Activated T-helper 1 cell treated with anti-CD3 and anti-CD28 coated beads, Interleukin-12 subunit alpha, Interleukin-12 subunit beta, Interleukin-2, Interleukin-4 antibody, amounts not matched to agents 30 ng/mL and 10 ng/mL and 1 ng/mL, durations not matched to agents 14 hours and 24 hours and 36 hours (primary cell): ENCODE measurements around the gene INTS15. TPM values are rescaled to one million over a fixed set of nuclear protein-coding genes. Genes with fewer than 3 reads are reported as not detected.
"Not testable (repeated sequence)": the region's sequence is repeated elsewhere in the genome, so short reads cannot be mapped to it uniquely, and the experiment has no call there.

Experiments
- DNase-seq: peaks from one replicate; pipeline ENCODE4 v3.0.0; 2021; ENCODE audit warnings: low spot score
- H3K27ac Mint-ChIP-seq: one replicate; pipeline ENCODE4 v1.8.0; 2021; ENCODE audit warnings: mild to moderate bottlenecking, mixed read lengths
- H3K27me3 Mint-ChIP-seq: one replicate; pipeline ENCODE4 v1.8.0; 2022; ENCODE audit warnings: mild to moderate bottlenecking, moderate library complexity, mixed read lengths; ENCODE audit not compliant: insufficient read depth
- H3K36me3 Mint-ChIP-seq: one replicate; pipeline ENCODE4 v1.8.0; 2021; ENCODE audit warnings: low read depth, mixed read lengths
- H3K4me1 Mint-ChIP-seq: one replicate; pipeline ENCODE4 v1.8.0; 2021; ENCODE audit warnings: low read depth, mixed read lengths
- H3K4me3 Mint-ChIP-seq: one replicate; pipeline ENCODE4 v1.8.0; 2021; ENCODE audit warnings: mild to moderate bottlenecking, moderate library complexity, mixed read lengths
- H3K9me3 Mint-ChIP-seq: one replicate; pipeline ENCODE4 v1.8.0; 2021; ENCODE audit warnings: mixed read lengths
- intact Hi-C: fragments of 100-400 bp; cut with micrococcal nuclease; formaldehyde crosslinking; loops from one replicate; pipeline ENCODE4 v1.15.1; 2024
- total RNA-seq: library from RNA; stranded (reverse); gene quantifications from 2 replicates; pipeline ENCODE4 v1.2.3, GENCODE V29; 2022

INTS15 gene
- total RNA-seq, 1 donor from 2014 or later = 44.6 TPM

DNA sequence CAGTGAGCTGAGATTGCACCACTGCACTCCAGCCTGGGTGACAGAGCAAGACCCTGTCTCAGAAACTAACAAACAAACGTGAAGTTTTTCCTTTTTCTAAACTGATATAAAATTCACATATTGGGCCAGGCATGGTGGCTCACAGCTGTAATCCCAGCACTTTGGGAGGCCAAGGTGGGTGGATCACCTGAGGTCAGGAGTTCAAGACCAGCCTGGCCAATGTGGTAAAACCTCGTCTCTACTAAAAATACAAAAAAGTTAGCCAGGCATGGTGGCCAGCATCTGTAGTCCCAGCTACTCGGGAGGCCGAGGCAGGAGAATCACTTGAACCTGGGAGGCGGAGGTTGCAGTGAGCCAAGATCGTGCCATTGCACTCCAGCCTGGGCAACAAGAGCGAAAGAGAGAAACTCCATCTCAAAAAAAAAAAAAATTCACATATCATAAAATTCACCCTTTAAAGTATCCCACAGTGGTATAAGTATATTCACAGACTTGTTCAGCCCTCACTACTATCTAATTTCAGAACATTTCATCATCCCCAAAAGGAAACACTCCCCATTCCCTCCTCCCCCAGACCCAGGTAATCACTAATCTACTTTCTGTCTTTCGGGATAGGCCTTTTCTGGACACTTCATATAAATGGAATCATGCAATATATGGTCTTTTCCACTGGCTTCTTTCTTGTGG lies 3.9 kb upstream of the INTS15 start:
- H3K9me3 Mint-ChIP-seq, intact Hi-C loops, H3K27me3 Mint-ChIP-seq, H3K27ac Mint-ChIP-seq, DNase-seq, H3K4me3 Mint-ChIP-seq, H3K4me1 Mint-ChIP-seq: not testable (repeated sequence)
- H3K36me3 Mint-ChIP-seq = peaks cover 27% of the 10 kb centered on the region

DNA sequence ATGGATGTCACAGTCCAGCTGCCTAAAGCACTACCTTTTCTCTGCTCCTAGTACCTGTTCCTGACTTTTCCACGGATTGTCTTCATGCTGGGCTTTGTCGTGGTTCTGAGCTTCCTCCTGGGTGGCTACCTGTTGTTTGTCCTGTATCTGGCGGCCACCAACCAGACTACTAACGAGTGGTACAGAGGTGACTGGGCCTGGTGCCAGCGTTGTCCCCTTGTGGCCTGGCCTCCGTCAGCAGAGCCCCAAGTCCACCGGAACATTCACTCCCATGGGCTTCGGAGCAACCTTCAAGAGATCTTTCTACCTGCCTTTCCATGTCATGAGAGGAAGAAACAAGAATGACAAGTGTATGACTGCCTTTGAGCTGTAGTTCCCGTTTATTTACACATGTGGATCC lies 1.3 kb upstream of the INTS15 start:
- Mint-ChIP-seq H3K4me1 (peaks cover 8% of the 10 kb centered on the region), H3K27me3 (no peaks in the 10 kb centered on the region), H3K36me3 (peaks cover 25% of the 10 kb centered on the region), H3K4me3 (peak overlapping the region; percentile 28), H3K9me3 (no peaks in the 10 kb centered on the region), H3K27ac (no peak overlapping the region)
- intact Hi-C loops = no loop called here
- no peak for DNase-seq

DNA sequence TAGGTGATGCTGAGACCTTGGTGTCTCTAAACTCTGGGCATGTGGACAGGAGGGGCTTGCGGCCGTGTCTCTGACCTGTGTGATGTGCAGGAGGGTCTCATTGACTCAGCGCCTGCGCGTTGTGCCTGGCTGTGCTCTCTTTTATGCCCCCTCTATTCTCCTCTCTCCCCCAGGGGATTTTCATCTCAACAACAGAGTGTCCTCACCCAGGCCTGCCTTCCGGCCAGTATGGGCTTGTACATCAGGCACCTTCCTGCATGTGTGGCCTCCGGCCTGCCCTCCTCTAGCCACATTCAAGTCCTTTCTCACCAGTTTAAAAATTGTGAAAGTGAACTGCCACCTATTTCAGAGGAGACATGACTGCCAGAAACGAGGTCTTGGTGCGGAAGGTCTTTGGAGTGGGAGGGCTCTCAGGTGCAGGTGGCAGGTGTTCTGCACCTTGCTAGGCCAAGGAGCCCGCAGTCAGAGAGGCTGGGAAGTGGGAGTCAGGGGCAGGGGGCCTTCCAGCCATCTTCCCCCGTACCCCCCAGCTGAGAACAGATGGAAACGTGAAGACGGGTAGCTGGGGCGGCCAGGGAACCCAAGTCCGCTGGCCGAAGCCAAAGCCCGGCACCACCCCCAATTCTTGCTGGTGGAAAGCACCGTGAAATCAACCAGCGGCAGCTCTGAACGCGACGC lies 531 bp upstream of the INTS15 start:
- Mint-ChIP-seq H3K4me3 (peak overlapping the region; percentile 61), H3K27ac (peak overlapping the region; percentile 85), H3K9me3 (no peaks in the 10 kb centered on the region), H3K4me1 (peaks cover 8% of the 10 kb centered on the region), H3K27me3 (no peaks in the 10 kb centered on the region), H3K36me3 (peaks cover 27% of the 10 kb centered on the region)
- no peak for DNase-seq
- intact Hi-C loops = no loop called here

DNA sequence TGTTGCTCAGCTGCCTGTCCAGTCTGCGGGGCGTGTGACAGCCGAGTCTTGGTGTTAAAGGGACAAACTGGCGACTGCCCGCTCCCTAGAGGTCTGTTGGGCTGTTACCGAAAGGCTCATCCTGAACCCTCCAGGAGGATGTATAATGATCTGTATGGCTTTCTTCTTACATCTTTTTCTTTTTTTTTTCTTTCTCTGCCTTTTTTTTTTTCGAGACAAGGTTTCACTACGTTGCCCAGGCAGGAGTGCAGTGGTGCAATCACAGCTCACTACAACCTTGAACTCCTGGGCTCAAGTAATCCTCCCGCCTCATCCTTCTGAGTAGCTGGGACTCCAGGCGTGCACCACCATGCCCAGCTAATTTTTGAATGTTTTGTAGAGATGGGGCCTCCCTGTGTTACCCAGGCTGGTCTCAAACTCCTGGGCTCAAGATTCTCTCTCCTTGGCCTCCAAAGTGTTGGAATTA lies 857 bp downstream of the INTS15 start:
- DNase-seq = no peak
- Mint-ChIP-seq H3K4me3 (peak overlapping the region; percentile 88), H3K9me3 (no peaks in the 10 kb centered on the region), H3K27ac (peak overlapping the region; percentile 81), H3K36me3 (peaks cover 24% of the 10 kb centered on the region), H3K4me1 (peaks cover 8% of the 10 kb centered on the region), H3K27me3 (no peaks in the 10 kb centered on the region)
- intact Hi-C loops = loop anchor here (1.0 to 2.0 kb wide), 5 partner anchors 13 to 267 kb away; partner anchors contain the start of genes DAGLB, ZDHHC4, ZNF12 and ZNF316

DNA sequence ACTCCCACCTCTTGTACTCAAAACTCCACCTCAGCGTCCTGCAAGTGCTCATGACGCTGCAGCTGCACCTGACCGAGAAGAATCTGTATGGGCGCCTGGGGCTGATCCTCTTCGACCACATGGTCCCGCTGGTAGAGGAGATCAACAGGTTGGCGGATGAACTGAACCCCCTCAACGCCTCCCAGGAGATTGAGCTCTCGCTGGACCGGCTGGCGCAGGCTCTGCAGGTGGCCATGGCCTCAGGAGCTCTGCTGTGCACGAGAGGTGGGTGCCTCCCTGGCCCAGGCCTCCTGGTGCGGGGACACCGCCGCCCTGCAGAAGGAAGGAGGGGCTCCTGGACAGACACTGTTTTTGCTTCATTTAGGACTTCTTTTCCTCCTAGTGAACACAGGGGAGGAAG lies 10.3 kb downstream of the INTS15 start:
- Mint-ChIP-seq H3K4me1 (no peaks in the 10 kb centered on the region), H3K36me3 (peaks cover 33% of the 10 kb centered on the region), H3K27ac (no peak overlapping the region), H3K27me3 (no peaks in the 10 kb centered on the region), H3K4me3 (no peak overlapping the region), H3K9me3 (no peaks in the 10 kb centered on the region)
- DNase-seq = no peak
- intact Hi-C loops = no loop called here

DNA sequence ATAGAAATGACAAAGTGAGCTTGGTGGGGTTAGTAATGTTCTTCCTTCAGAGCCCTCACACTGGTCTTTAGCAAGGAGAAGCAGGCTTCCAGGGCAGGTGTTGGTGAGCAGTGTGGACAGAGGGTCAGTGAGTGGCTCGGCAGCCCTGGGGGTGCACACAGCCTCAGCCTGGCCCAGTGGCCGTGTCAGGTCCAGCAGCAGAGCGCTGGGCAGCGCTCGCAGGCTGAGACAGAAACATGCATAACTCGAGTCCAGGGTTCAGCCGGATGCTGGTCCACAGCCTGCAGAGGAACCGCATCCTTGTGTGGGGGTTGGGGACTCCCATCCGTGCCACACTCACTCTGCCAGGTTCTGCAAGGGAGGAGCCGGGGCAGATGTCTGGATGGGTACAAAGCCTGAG lies 14.6 kb downstream of the INTS15 start:
- no peak for DNase-seq
- intact Hi-C loops = no loop called here
- no peaks in the 10 kb centered on the region for H3K9me3 Mint-ChIP-seq
- H3K27me3 Mint-ChIP-seq = no peaks in the 10 kb centered on the region
- no peak overlapping the region for H3K4me3 Mint-ChIP-seq
- H3K36me3 Mint-ChIP-seq = peaks cover 17% of the 10 kb centered on the region
- no peaks in the 10 kb centered on the region for H3K4me1 Mint-ChIP-seq
- H3K27ac Mint-ChIP-seq = no peak overlapping the region

DNA sequence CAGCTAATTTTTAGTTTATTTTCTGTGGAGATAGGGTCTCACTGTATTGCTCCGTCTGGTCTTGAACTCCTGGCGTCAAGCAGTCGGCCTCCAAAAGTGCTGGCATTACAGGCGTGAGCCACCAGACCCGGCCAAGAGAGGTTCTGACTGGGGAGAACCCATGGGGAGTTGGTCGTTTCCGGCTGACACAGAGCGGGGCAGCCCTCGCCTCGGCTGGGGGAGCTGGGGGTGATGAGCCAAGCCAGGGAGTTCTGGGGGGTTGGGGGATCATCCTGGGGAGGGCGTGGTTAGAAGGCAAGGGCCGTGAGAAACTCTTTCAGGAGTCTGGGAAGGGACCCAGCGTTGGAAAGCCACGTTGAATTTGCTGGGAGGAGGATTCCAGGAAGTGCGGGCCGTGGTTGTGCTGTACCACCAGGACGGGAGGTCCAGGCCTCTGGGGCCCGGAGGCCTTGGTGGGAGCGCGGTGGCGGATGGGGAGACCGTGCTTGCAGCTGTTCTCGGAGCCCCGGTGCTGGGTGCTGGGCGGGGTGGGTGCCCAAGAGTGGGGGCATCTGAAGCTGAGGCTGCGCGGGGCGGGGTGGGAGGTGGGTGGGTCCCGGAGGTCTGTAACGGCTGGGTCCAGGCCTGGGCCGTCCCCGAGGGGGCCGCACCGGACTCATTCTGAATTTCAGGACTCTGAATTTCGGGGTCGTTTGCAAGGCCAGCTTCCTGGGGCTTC lies 17.2 kb downstream of the INTS15 start:
- intact Hi-C loops = no loop called here
- H3K27ac Mint-ChIP-seq = no peak overlapping the region
- no peaks in the 10 kb centered on the region for H3K4me1 Mint-ChIP-seq
- no peaks in the 10 kb centered on the region for H3K9me3 Mint-ChIP-seq
- H3K4me3 Mint-ChIP-seq = no peak overlapping the region
- no peak for DNase-seq
- peaks cover 15% of the 10 kb centered on the region for H3K36me3 Mint-ChIP-seq
- no peaks in the 10 kb centered on the region for H3K27me3 Mint-ChIP-seq

DNA sequence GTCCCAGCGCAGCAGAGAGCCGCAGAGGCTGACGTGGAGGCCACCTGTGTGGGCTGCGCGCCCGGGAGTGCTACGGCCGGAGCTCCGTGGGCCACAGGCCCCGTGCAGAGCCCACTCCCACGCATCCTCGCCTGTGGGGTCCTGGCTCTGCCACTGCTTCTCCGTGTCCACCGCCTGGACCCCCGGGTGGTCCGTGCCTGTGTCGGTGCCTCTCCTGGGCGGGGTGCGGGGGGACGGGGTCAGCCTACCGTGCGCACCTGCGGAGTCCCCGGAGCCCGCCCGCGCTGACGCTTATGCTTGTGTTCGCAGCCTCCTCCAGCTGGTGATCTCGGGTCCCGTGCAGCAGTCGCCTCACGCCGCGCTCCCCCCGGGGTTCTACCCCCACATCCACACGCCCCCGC lies 17.8 kb downstream of the INTS15 start:
- no peak for DNase-seq
- Mint-ChIP-seq H3K4me1 (no peaks in the 10 kb centered on the region), H3K36me3 (peaks cover 10% of the 10 kb centered on the region), H3K9me3 (no peaks in the 10 kb centered on the region), H3K27ac (no peak overlapping the region), H3K4me3 (no peak overlapping the region), H3K27me3 (peaks cover 2% of the 10 kb centered on the region)
- intact Hi-C loops = no loop called here

DNA sequence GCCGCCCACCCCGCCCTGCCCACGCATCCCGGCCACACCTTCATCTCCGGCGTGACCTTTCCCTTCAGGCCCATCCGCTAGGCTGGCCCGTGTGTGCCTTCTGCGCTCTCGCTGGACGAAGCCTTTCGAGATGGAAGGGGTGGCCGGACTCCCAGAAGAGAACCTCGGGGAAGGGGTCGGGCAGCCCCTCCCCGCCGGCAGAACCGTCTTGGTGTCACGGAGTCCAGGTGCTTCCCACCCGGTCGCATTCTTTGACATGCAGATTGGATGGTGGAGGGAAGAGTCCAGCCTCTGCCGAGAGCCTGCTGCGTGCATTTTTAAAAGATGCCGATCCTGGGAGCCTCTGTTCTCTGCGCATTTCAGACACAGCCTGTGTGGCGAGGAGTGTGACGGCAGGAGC lies 18.3 kb downstream of the INTS15 start:
- intact Hi-C loops = no loop called here
- Mint-ChIP-seq H3K4me3 (no peak overlapping the region), H3K9me3 (no peaks in the 10 kb centered on the region), H3K4me1 (no peaks in the 10 kb centered on the region), H3K27ac (no peak overlapping the region), H3K27me3 (peaks cover 6% of the 10 kb centered on the region), H3K36me3 (peaks cover 10% of the 10 kb centered on the region)
- no peak for DNase-seq

DNA sequence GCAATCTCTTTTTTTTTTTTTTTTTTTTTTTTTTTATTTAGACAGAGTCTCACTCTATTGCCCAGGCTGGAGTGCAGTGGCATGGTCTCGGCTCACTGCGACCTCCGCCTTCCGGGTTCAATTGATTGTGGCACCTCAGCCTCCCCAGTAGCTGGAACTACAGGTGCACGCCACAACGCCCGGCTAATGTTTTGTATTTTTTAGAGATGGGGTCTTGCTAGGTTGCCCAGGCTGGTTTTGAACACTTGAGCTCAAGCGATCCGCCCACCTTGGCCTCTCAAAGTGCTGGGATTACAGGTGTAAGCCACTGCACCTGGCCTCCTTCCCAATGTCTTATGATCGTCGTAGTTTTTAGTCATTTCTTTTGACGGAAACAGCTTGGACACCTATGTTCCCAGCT lies 19.0 kb downstream of the INTS15 start:
- H3K9me3 Mint-ChIP-seq = no peaks in the 10 kb centered on the region
- peaks cover 12% of the 10 kb centered on the region for H3K27me3 Mint-ChIP-seq
- H3K4me1 Mint-ChIP-seq = no peaks in the 10 kb centered on the region
- H3K36me3 Mint-ChIP-seq = peaks cover 7% of the 10 kb centered on the region
- H3K27ac Mint-ChIP-seq = no peak overlapping the region
- no peak overlapping the region for H3K4me3 Mint-ChIP-seq
- DNase-seq = no peak
- intact Hi-C loops = no loop called here

DNA sequence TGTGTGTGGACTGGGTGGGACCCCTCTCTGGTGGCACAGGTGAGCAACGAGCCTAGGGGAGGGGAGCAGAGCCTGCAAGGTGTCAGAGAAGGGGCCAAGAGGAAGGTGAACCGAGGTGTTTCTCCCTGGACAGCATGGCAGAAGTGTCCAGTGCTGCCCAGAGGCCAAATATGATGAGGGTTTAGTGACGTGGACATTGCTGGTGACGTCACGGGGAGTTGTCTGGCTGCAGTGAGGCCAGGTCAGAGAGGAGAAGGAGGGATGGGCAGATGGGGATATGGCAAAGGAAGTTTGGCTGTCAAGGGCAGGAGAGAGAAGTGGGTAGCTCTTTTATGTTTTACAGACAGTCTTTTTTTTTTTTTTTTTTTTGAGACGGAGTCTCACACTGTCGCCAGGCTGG lies 23.0 kb downstream of the INTS15 start:
- Mint-ChIP-seq H3K4me3 (no peak overlapping the region), H3K36me3 (no peaks in the 10 kb centered on the region), H3K27ac (no peak overlapping the region), H3K4me1 (no peaks in the 10 kb centered on the region), H3K9me3 (no peaks in the 10 kb centered on the region), H3K27me3 (peaks cover 29% of the 10 kb centered on the region)
- intact Hi-C loops = no loop called here
- no peak for DNase-seq

DNA sequence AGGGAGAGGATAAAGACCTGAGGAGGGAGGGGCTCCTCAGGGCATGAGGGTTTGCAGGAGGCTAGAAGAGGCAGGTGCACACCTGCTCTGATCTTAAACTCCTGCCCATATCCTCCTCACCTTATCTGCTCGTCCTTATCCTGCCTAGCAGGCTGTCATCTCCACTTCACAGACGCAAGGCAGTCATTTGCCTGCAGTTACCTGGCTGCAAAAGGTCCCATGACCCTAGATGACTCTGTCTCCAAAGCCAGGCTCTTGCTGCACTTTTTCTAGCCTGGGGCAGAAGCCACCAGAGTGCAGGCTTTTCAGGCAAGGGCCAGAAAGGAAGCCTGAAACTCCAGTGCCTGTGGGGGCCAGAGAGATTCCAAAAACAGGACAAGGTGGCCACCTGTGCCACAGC lies 23.9 kb downstream of the INTS15 start:
- intact Hi-C loops = no loop called here
- Mint-ChIP-seq H3K4me3 (no peak overlapping the region), H3K9me3 (no peaks in the 10 kb centered on the region), H3K27ac (no peak overlapping the region), H3K4me1 (no peaks in the 10 kb centered on the region), H3K36me3 (no peaks in the 10 kb centered on the region), H3K27me3 (peaks cover 35% of the 10 kb centered on the region)
- no peak for DNase-seq
